Endodermal cell (in vitro differentiated cells): Measurements from ENCODE around the gene SCN2B. TPM values are rescaled to one million over a fixed set of nuclear protein-coding genes. Genes with fewer than 3 reads are reported as not detected.

Source experiments
- DNase-seq: peaks from one replicate; pipeline ENCODE4 v3.0.0-alpha.2; 2017
- H3K27ac ChIP-seq: 2 replicates; pipeline ENCODE4 v1.5.1; 2013; ENCODE audit warnings: mild to moderate bottlenecking, low read depth, low read length, moderate library complexity
- H3K27me3 ChIP-seq: 2 replicates; pipeline ENCODE4 v1.6.1; 2013; ENCODE audit warnings: mild to moderate bottlenecking, low read length, moderate library complexity; ENCODE audit not compliant: insufficient read depth, control insufficient read depth, poor library complexity, severe bottlenecking
- H3K36me3 ChIP-seq: 2 replicates; pipeline ENCODE4 v1.7.0; 2013; ENCODE audit warnings: mild to moderate bottlenecking, low read length, moderate library complexity; ENCODE audit not compliant: control insufficient read depth, insufficient read depth
- H3K4me1 ChIP-seq: one replicate; pipeline ENCODE4 v1.7.0; 2013; ENCODE audit warnings: low read length; ENCODE audit not compliant: control insufficient read depth, insufficient read depth
- H3K4me3 ChIP-seq: 2 replicates; pipeline ENCODE4 v1.5.1; 2013; ENCODE audit warnings: mild to moderate bottlenecking, low read length, moderate library complexity
- H3K9ac ChIP-seq: 2 replicates; pipeline ENCODE4 v1.6.1; 2013; ENCODE audit warnings: mild to moderate bottlenecking, low read length, moderate library complexity; ENCODE audit not compliant: poor library complexity, severe bottlenecking; ENCODE audit errors: extremely low read depth
- H3K9me3 ChIP-seq: 2 replicates; pipeline ENCODE4 v1.6.1; 2013; ENCODE audit warnings: mild to moderate bottlenecking, low read length, moderate library complexity; ENCODE audit not compliant: control insufficient read depth
- H3K27ac Mint-ChIP-seq: 2 replicates; pipeline ENCODE4 v1.8.0; 2020; ENCODE audit warnings: mixed read lengths
- H3K27me3 Mint-ChIP-seq: 2 replicates; pipeline ENCODE4 v1.8.0; 2021; ENCODE audit warnings: mild to moderate bottlenecking, mixed read lengths; ENCODE audit not compliant: insufficient read depth
- H3K36me3 Mint-ChIP-seq: 2 replicates; pipeline ENCODE4 v1.8.0; 2020; ENCODE audit warnings: low read depth, mixed read lengths
- H3K4me1 Mint-ChIP-seq: 2 replicates; pipeline ENCODE4 v1.8.0; 2020; ENCODE audit warnings: mixed read lengths
- H3K4me3 Mint-ChIP-seq: 2 replicates; pipeline ENCODE4 v1.8.0; 2020; ENCODE audit warnings: mild to moderate bottlenecking, moderate library complexity, mixed read lengths
- H3K9me3 Mint-ChIP-seq: 2 replicates; pipeline ENCODE4 v1.8.0; 2020; ENCODE audit warnings: mild to moderate bottlenecking, mixed read lengths
- CTCF ChIP-seq: fragments of 200-600 bp; sonication (generic); conservative IDR thresholded peaks from 2 replicates; pipeline ENCODE4 v1.5.0; 2021; ENCODE audit warnings: antibody characterized with exemption, mild to moderate bottlenecking
- WGBS, 2 experiments: methylation state at CpG; one replicate each; pipeline versions ENCODE4 v1.1.5 to v1.1.7; 2013; ENCODE audit warnings: missing lambda C conversion rate in 2 of 2, mixed read lengths in 1 of 2; ENCODE audit not compliant: insufficient coverage in 1 of 2, insufficient read length in 1 of 2; 5-methylcytosine and 5-hydroxymethylcytosine counted together
- total RNA-seq, 2 donors: library from RNA; stranded (reverse); fragmentation: NEBNext Ultra II Directional in 1 of 2; extraction: Animal tissue kit (Norgen Biotek cat#: 25700) in 1 of 2; gene quantifications; 2 replicates in 1 of 2; 3 replicates in 1 of 2; pipeline ENCODE4 v1.2.1, GENCODE V29; 2021

SCN2B gene
- total RNA-seq, 2 donors from 2014 or later, result 0.11 to 0.20 TPM

- H3K27me3 ChIP-seq, result peaks cover 22% of the 10 kb centered on the region
- H3K9me3 ChIP-seq, result no peaks in the 10 kb centered on the region
- TF ChIP-seq CTCF, result no peak
- H3K27me3 Mint-ChIP-seq, result no peaks in the 10 kb centered on the region
- H3K9me3 Mint-ChIP-seq, result no peaks in the 10 kb centered on the region
- no peak for DNase-seq
- H3K4me3 ChIP-seq, result no peak overlapping the region
- 90% methylated on average over 3 to 6 of the region's 6 CpGs for WGBS, 2 experiments
- no peak overlapping the region for H3K27ac Mint-ChIP-seq
- no peaks in the 10 kb centered on the region for H3K36me3 Mint-ChIP-seq
- H3K4me1 ChIP-seq, result peaks cover 27% of the 10 kb centered on the region
- no peaks in the 10 kb centered on the region for H3K36me3 ChIP-seq
- no peak overlapping the region for H3K4me3 Mint-ChIP-seq
- no peak overlapping the region for H3K9ac ChIP-seq
- no peak overlapping the region for H3K27ac ChIP-seq
- H3K4me1 Mint-ChIP-seq, result peaks cover 40% of the 10 kb centered on the region
These were observed 22.7 kb upstream of the SCN2B start for GRCh38 chr11:118199135-118199534.

GRCh38 chr11:118198370-118198769, 21.9 kb upstream of the SCN2B start:
- no peak overlapping the region for H3K27ac ChIP-seq
- H3K27ac Mint-ChIP-seq, result no peak overlapping the region
- no peak overlapping the region for H3K9ac ChIP-seq
- H3K4me3 Mint-ChIP-seq, result no peak overlapping the region
- H3K4me1 Mint-ChIP-seq, result peaks cover 43% of the 10 kb centered on the region
- no peaks in the 10 kb centered on the region for H3K27me3 Mint-ChIP-seq
- no peaks in the 10 kb centered on the region for H3K9me3 ChIP-seq
- peaks cover 20% of the 10 kb centered on the region for H3K27me3 ChIP-seq
- TF ChIP-seq CTCF, result peak; percentile 87
- H3K36me3 Mint-ChIP-seq, result no peaks in the 10 kb centered on the region
- H3K4me3 ChIP-seq, result no peak overlapping the region
- H3K9me3 Mint-ChIP-seq, result no peaks in the 10 kb centered on the region
- H3K36me3 ChIP-seq, result no peaks in the 10 kb centered on the region
- peak; percentile 90 for DNase-seq
- 10 to 30% methylated on average over 3 to 8 of the region's 9 CpGs for WGBS, 2 experiments
- peaks cover 32% of the 10 kb centered on the region for H3K4me1 ChIP-seq

- H3K9me3 Mint-ChIP-seq, result peaks cover 27% of the 10 kb centered on the region
- H3K27ac Mint-ChIP-seq, result peak overlapping the region; percentile 85
- TF ChIP-seq CTCF, result no peak
- Histone ChIP-seq H3K4me1 (peaks cover 25% of the 10 kb centered on the region), H3K36me3 (no peaks in the 10 kb centered on the region), H3K9me3 (no peaks in the 10 kb centered on the region), H3K9ac (no peak overlapping the region), H3K4me3 (no peak overlapping the region), H3K27ac (no peak overlapping the region), H3K27me3 (peaks cover under 1% of the 10 kb centered on the region)
- peaks cover 6% of the 10 kb centered on the region for H3K27me3 Mint-ChIP-seq
- WGBS, 2 experiments, result 74% methylated on average over 8 to 10 of the region's 10 CpGs
- DNase-seq, result peak; percentile 76
- H3K36me3 Mint-ChIP-seq, result peaks cover 5% of the 10 kb centered on the region
- H3K4me3 Mint-ChIP-seq, result no peak overlapping the region
- peaks cover 43% of the 10 kb centered on the region for H3K4me1 Mint-ChIP-seq
These were observed 18.6 kb upstream of the SCN2B start for GRCh38 chr11:118194835-118195627.
